Measurements from ENCODE around the gene COL26A1. TPM values are rescaled to one million over a fixed set of nuclear protein-coding genes. Genes with fewer than 3 reads are reported as not detected.
A peak's percentile ranks its signal among the peaks of the same experiment; 100 is the strongest.

Gene COL26A1
- polyA plus RNA-seq, 1 donor from 2014 or later = 36.6 TPM

GRCh38 chr7:101602082-101602481 is 239.4 kb downstream of the COL26A1 start:
- Histone ChIP-seq H4K20me1 (ENCODE audit: insufficient read depth) (no peaks in the 10 kb centered on the region), H3K9me2 (ENCODE audit: insufficient read depth, low read length) (no peaks in the 10 kb centered on the region), H2AFZ (ENCODE audit: low read depth, low read length) (no peak overlapping the region), H3K9me3 (ENCODE audit: low read length) (no peaks in the 10 kb centered on the region), H3K79me2 (replicated peaks; ENCODE audit: insufficient read depth, low read length) (no peaks in the 10 kb centered on the region), H3K27ac (ENCODE audit: low read length) (no peak overlapping the region), H3K9ac (ENCODE audit: low read length) (no peak overlapping the region), H3K4me2 (ENCODE audit: low read length) (no peak overlapping the region), H3K4me3 (ENCODE audit: low read length) (no peak overlapping the region), H3K36me3 (ENCODE audit: insufficient read depth, low read length) (no peaks in the 10 kb centered on the region), H3F3A (ENCODE audit: insufficient read depth, low read length, poor library complexity, severe bottlenecking) (no peaks in the 10 kb centered on the region), H3K27me3 (ENCODE audit: insufficient read depth, low read depth, low read length) (no peaks in the 10 kb centered on the region)
- TF ChIP-seq REST (IDR thresholded peaks at IDR 0.05; ENCODE audit: borderline replicate concordance) = no peak
- TF ChIP-seq MXI1 (conservative IDR thresholded peaks at IDR 0.05; ENCODE audit: poor library complexity, severe bottlenecking) = no peak
- no peak for TF ChIP-seq SMC3 (conservative IDR thresholded peaks at IDR 0.05; ENCODE audit: poor library complexity)
- TF ChIP-seq RAD21 (conservative IDR thresholded peaks at IDR 0.05) = no peak
- TF ChIP-seq POLR2AphosphoS5 (IDR thresholded peaks at IDR 0.05) = no peak

- Histone ChIP-seq H2AFZ (ENCODE audit: low read depth, low read length) (no peak overlapping the region), H3K9me3 (ENCODE audit: low read length) (no peaks in the 10 kb centered on the region), H3K27ac (ENCODE audit: low read length) (no peak overlapping the region), H3K9ac (ENCODE audit: low read length) (no peak overlapping the region), H3F3A (ENCODE audit: insufficient read depth, low read length, poor library complexity, severe bottlenecking) (no peaks in the 10 kb centered on the region), H3K79me2 (replicated peaks; ENCODE audit: insufficient read depth, low read length) (no peaks in the 10 kb centered on the region), H3K36me3 (ENCODE audit: insufficient read depth, low read length) (no peaks in the 10 kb centered on the region), H3K9me2 (ENCODE audit: insufficient read depth, low read length) (no peaks in the 10 kb centered on the region), H3K4me2 (ENCODE audit: low read length) (no peak overlapping the region), H4K20me1 (ENCODE audit: insufficient read depth) (no peaks in the 10 kb centered on the region), H3K27me3 (ENCODE audit: insufficient read depth, low read depth, low read length) (no peaks in the 10 kb centered on the region), H3K4me3 (ENCODE audit: low read length) (no peak overlapping the region)
- TF ChIP-seq CTCF (IDR thresholded peaks at IDR 0.05; ENCODE audit: poor library complexity, severe bottlenecking) (peak; percentile 78), RAD21 (conservative IDR thresholded peaks at IDR 0.05) (peak; percentile 76), REST (IDR thresholded peaks at IDR 0.05; ENCODE audit: borderline replicate concordance) (no peak), POLR2AphosphoS5 (IDR thresholded peaks at IDR 0.05) (no peak), MXI1 (conservative IDR thresholded peaks at IDR 0.05; ENCODE audit: poor library complexity, severe bottlenecking) (no peak), SMC3 (conservative IDR thresholded peaks at IDR 0.05; ENCODE audit: poor library complexity) (peak; percentile 74)
Measured at GRCh38 chr7:101602484-101603241, 240.0 kb downstream of the COL26A1 start.

Data from neural cell (in vitro differentiated cells).